ENCODE results near the gene PARS2. TPM values are rescaled to one million over a fixed set of nuclear protein-coding genes. Genes with fewer than 3 reads are reported as not detected.

The PARS2 gene
- total and polyA plus RNA-seq, 2 experiments from 2014 or later, result 11.9 to 17.7 TPM

GRCh38 chr1:54763816-54764132 is 549 bp downstream of the PARS2 start:
- no peak for DNase-seq (ENCODE audit: low read depth in 1 of 2, low spot score in 1 of 2)
- H3K4me1 ChIP-seq (ENCODE audit: low read depth), result peaks cover 6% of the 10 kb centered on the region
- peak overlapping the region; percentile 71 for H3K4me3 ChIP-seq
- no peaks in the 10 kb centered on the region for H3K36me3 ChIP-seq
- TF ChIP-seq CTCF (IDR thresholded peaks at IDR 0.05; ENCODE audit: low read depth, low read length), result no peak
- no peaks in the 10 kb centered on the region for H3K27me3 ChIP-seq
- H3K27ac ChIP-seq, result peak overlapping the region; percentile 84
- H3K9me3 ChIP-seq (ENCODE audit: low read depth), result no peaks in the 10 kb centered on the region

GRCh38 chr1:54758678-54759348 is 5.5 kb downstream of the PARS2 start:
- H3K9me3 ChIP-seq (ENCODE audit: low read depth), result no peaks in the 10 kb centered on the region
- no peaks in the 10 kb centered on the region for H3K27me3 ChIP-seq
- TF ChIP-seq CTCF (IDR thresholded peaks at IDR 0.05; ENCODE audit: low read depth, low read length), result no peak
- no peak overlapping the region for H3K4me3 ChIP-seq
- H3K36me3 ChIP-seq, result peaks cover 9% of the 10 kb centered on the region
- no peak overlapping the region for H3K27ac ChIP-seq
- H3K4me1 ChIP-seq (ENCODE audit: low read depth), result peaks cover 6% of the 10 kb centered on the region
- no peak for DNase-seq (ENCODE audit: low read depth in 1 of 2, low spot score in 1 of 2)

GRCh38 chr1:54757833-54758232 is 6.5 kb downstream of the PARS2 start:
- H3K36me3 ChIP-seq, result peaks cover 9% of the 10 kb centered on the region
- no peak for DNase-seq (ENCODE audit: low read depth in 1 of 2, low spot score in 1 of 2)
- no peaks in the 10 kb centered on the region for H3K4me1 ChIP-seq (ENCODE audit: low read depth)
- no peaks in the 10 kb centered on the region for H3K9me3 ChIP-seq (ENCODE audit: low read depth)
- no peak for TF ChIP-seq CTCF (IDR thresholded peaks at IDR 0.05; ENCODE audit: low read depth, low read length)
- no peak overlapping the region for H3K27ac ChIP-seq
- H3K27me3 ChIP-seq, result no peaks in the 10 kb centered on the region
- no peak overlapping the region for H3K4me3 ChIP-seq

GRCh38 chr1:54754486-54755285 is 9.6 kb downstream of the PARS2 start:
- no peaks in the 10 kb centered on the region for H3K27me3 ChIP-seq
- DNase-seq (ENCODE audit: low read depth in 1 of 2, low spot score in 1 of 2), result no peak
- H3K4me3 ChIP-seq, result no peak overlapping the region
- peaks cover 10% of the 10 kb centered on the region for H3K4me1 ChIP-seq (ENCODE audit: low read depth)
- H3K36me3 ChIP-seq, result peaks cover 9% of the 10 kb centered on the region
- no peak overlapping the region for H3K27ac ChIP-seq
- no peak for TF ChIP-seq CTCF (IDR thresholded peaks at IDR 0.05; ENCODE audit: low read depth, low read length)
- H3K9me3 ChIP-seq (ENCODE audit: low read depth), result no peaks in the 10 kb centered on the region

DNA sequence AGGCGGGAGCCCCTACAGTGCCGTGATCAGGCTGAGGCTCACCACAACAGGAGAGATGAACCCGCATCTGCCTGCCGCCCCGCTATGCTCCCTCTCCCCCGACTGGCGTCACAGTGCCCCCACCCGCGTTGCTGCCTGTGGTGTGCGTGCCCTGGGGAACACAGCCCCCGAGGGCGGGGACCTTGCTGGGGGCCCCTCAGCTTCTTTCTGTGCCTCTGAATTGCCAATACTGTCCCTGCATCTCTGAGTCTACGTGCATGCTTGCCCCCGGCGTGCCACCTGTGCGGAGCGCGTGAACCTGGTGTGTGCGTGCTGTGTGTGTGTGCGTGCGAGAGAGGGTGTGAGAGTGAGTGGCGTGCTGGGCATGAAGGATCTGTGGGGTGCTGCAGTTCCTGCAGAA is 10.3 kb downstream of the PARS2 start:
- no peak for TF ChIP-seq CTCF (IDR thresholded peaks at IDR 0.05; ENCODE audit: low read depth, low read length)
- DNase-seq (ENCODE audit: low read depth in 1 of 2, low spot score in 1 of 2), result no peak
- H3K27ac ChIP-seq, result no peak overlapping the region
- peaks cover 10% of the 10 kb centered on the region for H3K4me1 ChIP-seq (ENCODE audit: low read depth)
- H3K36me3 ChIP-seq, result peaks cover 9% of the 10 kb centered on the region
- H3K9me3 ChIP-seq (ENCODE audit: low read depth), result no peaks in the 10 kb centered on the region
- H3K4me3 ChIP-seq, result no peak overlapping the region
- no peaks in the 10 kb centered on the region for H3K27me3 ChIP-seq

All from cardiac muscle cell (in vitro differentiated cells and primary cell).